ENCODE data around the gene NAV2.
"Not testable (repeated sequence)": the region's sequence is repeated elsewhere in the genome, so short reads cannot be mapped to it uniquely, and the experiment has no call there.

NAV2 gene

GRCh38 chr11:19958204-19958603 lies 245.6 kb downstream of the NAV2 start:
- DNase-seq = no peak

- DNase-seq = no peak
Observed at GRCh38 chr11:19959210-19959609, 246.6 kb downstream of the NAV2 start.

- DNase-seq = no peak
Observed at GRCh38 chr11:19959648-19960059, 247.0 kb downstream of the NAV2 start.

GRCh38 chr11:19960410-19960809 lies 247.8 kb downstream of the NAV2 start:
- not testable (repeated sequence) for DNase-seq

GRCh38 chr11:19961225-19961624 lies 248.6 kb downstream of the NAV2 start:
- DNase-seq = no peak

GRCh38 chr11:19962053-19962800 lies 249.6 kb downstream of the NAV2 start:
- DNase-seq = no peak

GRCh38 chr11:19962801-19963175 lies 250.2 kb downstream of the NAV2 start:
- DNase-seq = no peak

GRCh38 chr11:19963697-19964387 lies 251.2 kb downstream of the NAV2 start:
- DNase-seq = no peak

GRCh38 chr11:19966441-19966840 lies 253.8 kb downstream of the NAV2 start:
- DNase-seq = no peak

GRCh38 chr11:19966927-19967326 lies 254.3 kb downstream of the NAV2 start:
- no peak for DNase-seq

- no peak for DNase-seq
Observed at GRCh38 chr11:19967787-19968186, 255.2 kb downstream of the NAV2 start.

GRCh38 chr11:19968860-19969259 lies 256.2 kb downstream of the NAV2 start:
- DNase-seq = no peak

- DNase-seq = no peak
Observed at GRCh38 chr11:19970944-19971343, 258.3 kb downstream of the NAV2 start.

GRCh38 chr11:19972091-19972490 lies 259.5 kb downstream of the NAV2 start:
- no peak for DNase-seq

- DNase-seq = no peak
Observed at GRCh38 chr11:19972651-19973050, 260.0 kb downstream of the NAV2 start.

- DNase-seq = no peak
Observed at GRCh38 chr11:19973136-19973635, 260.5 kb downstream of the NAV2 start.

- DNase-seq = no peak
Observed at GRCh38 chr11:19974886-19975285, 262.2 kb downstream of the NAV2 start.

GRCh38 chr11:19975414-19975990 lies 262.9 kb downstream of the NAV2 start:
- no peak for DNase-seq

- no peak for DNase-seq
Observed at GRCh38 chr11:19976281-19976941, 263.8 kb downstream of the NAV2 start.

GRCh38 chr11:19977941-19978340 lies 265.3 kb downstream of the NAV2 start:
- no peak for DNase-seq

GRCh38 chr11:19978668-19979518 lies 266.3 kb downstream of the NAV2 start:
- DNase-seq = no peak

GRCh38 chr11:19979519-19979845 lies 266.8 kb downstream of the NAV2 start:
- DNase-seq = no peak

- no peak for DNase-seq
Observed at GRCh38 chr11:19980388-19980787, 267.8 kb downstream of the NAV2 start.
